ENCODE results near the gene LGALS3BP.

- TF ChIP-seq EZH2 (IDR thresholded peaks at IDR 0.05; ENCODE audit: borderline replicate concordance, low read length) (no peak), CTCF (IDR thresholded peaks at IDR 0.05; ENCODE audit: low read length) (no peak)
Observed at GRCh38 chr17:79014158-79014758, 34.5 kb upstream of the LGALS3BP start.

Data from OCI-LY1 (cell line).